HG02759 (cell line): ENCODE measurements around the gene CTSA.
A peak's percentile ranks its signal among the peaks of the same experiment; 100 is the strongest.
"Not testable (repeated sequence)": the region's sequence is repeated elsewhere in the genome, so short reads cannot be mapped to it uniquely, and the experiment has no call there.

Experiments used
- ATAC-seq: cut with Tn5 transposase; IDR thresholded peaks from one replicate; pipeline ENCODE4 v1.9.1; 2021; ENCODE audit warnings: mild to moderate bottlenecking, moderate library complexity; ENCODE audit not compliant: unreplicated experiment

The CTSA gene

DNA sequence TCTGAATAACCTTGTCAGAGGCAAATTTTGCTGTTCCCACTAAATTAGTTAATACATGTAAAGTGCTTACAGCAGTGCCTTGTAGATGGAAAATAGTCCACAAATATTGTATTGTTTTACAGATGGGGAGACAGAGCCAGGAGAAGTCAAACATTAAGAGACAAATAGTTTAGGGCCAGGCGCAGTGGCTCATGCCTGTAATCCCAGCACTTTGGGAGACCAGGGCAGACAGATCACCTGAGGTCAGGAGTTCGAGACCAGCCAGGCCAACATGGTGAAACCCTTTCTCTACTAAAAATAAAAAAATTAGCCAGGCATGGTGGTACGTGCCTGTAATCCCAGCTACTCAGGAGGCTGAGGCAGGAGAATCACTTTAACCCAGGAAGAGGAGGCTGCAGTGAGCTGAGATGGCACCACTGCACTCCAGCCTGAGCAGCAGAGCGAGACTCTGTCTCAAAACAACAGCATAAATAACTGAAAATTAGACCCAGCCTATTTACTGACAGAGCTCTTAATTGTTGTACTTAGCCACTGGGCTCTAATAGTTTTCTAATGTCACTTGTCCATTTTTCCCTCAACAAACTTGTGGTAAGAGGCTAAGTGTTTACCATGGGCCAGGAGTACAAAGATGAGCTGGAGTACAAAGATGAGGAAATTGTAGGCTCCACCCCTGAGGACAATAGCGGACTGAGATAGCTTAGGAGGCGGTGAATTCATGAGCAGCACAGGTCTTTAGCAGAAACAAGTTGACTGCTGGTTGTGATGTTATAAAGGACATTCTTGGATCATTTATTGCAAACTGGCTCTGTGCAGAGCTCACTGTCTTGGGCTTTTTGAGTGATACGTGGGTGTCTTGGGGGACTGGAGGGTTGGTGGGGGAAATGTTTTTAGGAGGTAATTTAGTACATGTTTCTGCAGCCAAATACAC is 27.3 kb upstream of the CTSA start:
- ATAC-seq, result no peak

GRCh38 chr20:45866454-45866853 is 24.7 kb upstream of the CTSA start:
- no peak for ATAC-seq

DNA sequence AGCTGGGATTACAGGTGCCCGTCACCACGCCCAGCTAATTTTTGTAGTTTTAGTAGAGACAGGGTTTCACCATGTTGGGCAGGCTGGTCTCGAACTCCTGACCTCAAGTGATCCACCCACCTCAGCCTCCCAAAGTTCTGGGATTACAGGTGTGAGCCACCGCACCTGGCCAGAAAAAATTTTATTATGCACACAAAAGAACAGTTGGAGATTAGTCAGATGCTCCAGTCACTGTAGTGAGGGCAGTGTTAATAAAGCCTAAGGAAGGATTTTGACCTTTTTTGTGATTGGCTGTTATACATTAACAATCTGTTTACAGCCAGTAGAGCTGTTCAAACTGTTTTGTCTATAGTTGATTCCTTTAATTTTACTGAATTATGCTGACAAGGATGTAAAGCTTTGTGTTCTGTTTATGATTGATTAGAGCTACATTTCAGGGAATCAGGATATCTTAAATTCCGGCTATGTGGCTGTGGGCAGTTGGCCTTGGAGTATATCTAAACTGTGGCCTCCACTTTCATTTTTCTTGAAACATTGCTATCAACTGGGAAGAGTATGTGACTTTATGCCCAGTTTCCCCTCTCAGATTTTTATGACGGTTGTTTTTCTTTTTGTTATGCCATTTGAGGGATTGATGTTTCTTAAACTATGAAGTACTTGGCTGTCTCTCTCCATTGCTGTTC is 23.9 kb upstream of the CTSA start:
- no peak for ATAC-seq

DNA sequence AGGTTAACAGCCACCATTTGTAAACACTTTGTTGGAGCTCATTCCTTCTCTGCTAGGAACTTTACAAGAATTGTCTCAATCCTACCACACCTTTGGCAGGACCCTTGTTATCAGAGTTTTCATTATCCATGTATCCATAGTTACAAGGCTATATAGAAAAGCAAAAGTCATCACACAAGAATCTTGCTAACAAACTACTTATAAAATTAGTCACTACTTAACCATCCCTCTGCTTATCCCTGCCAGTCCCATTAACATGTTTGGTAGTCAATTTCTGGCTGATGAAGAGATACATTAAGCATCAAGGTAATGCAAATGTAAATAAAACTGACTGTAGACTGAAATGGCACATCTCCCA is 23.3 kb upstream of the CTSA start:
- no peak for ATAC-seq

DNA sequence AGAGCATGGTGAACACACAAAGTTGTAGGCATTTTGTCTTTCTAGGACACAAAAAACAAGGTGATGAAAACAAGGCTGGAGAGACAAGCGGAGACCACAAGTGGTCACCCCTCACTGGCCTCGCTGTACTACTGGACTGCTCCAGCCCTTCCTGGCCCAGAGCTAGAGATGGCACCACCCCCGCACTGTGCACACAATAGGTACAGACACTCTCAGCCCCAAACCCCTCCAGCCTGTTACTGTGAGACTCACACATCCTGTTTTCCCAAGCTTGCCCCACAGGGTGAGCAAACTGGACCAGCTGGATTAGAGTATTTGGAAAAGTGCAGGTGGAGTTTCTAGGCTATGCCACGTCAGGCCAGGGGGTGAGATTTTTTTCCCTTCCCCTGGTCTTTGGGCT is 18.5 kb upstream of the CTSA start:
- ATAC-seq, result no peak

DNA sequence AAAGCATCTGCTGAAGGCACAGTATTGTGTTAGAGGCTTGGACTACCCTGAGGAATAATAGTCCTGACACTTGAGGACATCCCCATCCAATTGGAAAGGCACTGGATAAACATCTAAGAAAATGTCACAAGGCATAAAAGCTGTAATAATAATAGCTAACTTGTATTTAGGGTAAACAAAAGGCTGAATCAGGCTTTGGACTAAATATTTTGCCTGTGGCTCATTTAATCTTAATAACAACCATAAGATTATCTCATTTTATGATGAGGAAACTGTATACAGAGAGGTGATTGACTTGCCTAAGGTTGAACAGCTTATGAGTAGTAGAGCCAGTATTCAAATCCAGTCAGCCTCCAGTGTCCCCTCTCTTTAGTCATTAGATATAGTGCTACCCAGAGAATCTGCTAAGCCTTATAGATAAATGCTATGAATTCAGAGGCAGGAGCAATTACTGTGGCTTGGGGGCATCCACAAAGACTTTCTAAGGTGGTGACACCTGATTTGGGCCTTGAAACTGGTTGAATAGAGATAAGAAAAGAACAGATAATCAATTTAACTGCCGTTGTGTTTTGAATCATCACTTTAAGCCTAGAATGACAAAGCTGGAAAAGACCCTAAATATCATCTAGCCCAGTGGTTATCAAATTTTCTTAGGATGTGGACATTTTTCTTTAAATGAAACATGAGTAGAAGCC is 17.6 kb upstream of the CTSA start:
- ATAC-seq, result no peak

DNA sequence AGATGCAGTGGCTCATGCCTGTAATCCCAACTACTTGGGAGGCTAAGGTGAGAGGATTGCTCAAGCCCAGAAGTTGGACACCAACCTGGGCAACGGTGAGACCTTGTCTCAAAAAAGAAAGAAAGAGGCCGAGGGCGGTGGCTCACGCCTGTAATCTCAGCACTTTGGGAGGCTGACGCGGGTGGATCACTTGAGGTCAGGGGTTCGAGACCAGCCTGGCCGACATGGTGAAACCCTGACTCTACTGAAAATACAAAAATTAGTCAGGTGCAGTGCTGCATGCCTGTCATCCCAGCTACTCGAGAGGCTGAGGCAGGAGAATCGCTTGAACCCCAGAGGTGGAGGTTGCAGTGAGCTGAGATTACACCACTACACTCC is 17.0 kb upstream of the CTSA start:
- ATAC-seq, result not testable (repeated sequence)

DNA sequence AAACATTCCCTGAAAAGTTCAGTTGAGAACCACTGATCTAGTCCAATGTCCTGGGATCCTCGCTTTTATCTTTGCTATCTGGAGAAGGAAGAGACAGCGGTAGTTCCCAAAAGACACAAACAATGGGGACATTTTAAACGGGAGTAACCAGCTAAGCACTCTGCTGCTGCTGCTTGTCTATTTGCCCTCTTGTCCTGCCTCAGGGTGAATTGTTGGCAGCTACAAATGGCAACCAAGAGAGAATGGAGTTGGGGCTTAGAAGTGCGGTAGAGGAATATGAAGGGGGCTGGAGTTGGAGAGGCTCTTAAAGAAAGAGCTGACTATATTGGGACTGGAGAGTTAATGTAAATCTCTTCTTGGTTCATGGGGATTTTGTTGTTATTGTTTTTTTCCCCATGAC is 16.6 kb upstream of the CTSA start:
- ATAC-seq, result no peak

GRCh38 chr20:45878076-45878761 is 12.9 kb upstream of the CTSA start:
- no peak for ATAC-seq

GRCh38 chr20:45880988-45881788 is 9.9 kb upstream of the CTSA start, which contains the start of gene ZSWIM1:
Gene ZSWIM1 (plus strand): TSS chr20:45881227. CDS start chr20:45882593, 1,366 bp downstream.
- peak; percentile 98 for ATAC-seq

DNA sequence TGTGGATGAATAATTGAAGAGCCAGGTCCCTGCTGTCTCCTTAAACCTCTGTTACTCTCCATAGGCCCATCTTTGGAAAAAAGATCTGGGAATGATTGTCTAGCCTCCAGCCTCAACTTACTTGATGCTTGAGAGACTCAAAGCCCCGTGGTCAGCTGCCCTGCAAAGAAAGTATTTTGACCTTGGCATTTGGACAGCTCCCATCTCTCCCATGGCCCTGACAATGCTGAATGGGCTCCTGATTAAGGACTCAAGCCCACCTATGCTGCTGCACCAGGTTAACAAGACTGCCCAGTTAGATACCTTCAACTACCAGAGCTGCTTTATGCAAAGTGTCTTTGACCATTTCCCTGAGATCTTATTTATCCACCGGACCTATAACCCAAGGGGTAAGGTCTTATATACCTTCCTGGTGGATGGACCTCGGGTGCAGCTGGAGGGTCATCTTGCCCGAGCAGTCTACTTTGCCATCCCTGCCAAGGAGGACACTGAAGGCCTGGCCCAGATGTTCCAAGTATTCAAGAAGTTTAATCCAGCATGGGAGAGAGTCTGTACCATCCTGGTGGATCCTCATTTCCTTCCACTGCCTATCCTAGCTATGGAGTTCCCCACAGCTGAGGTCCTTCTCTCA is 8.6 kb upstream of the CTSA start:
- no peak for ATAC-seq

GRCh38 chr20:45883100-45883469 is 8.1 kb upstream of the CTSA start:
- no peak for ATAC-seq

DNA sequence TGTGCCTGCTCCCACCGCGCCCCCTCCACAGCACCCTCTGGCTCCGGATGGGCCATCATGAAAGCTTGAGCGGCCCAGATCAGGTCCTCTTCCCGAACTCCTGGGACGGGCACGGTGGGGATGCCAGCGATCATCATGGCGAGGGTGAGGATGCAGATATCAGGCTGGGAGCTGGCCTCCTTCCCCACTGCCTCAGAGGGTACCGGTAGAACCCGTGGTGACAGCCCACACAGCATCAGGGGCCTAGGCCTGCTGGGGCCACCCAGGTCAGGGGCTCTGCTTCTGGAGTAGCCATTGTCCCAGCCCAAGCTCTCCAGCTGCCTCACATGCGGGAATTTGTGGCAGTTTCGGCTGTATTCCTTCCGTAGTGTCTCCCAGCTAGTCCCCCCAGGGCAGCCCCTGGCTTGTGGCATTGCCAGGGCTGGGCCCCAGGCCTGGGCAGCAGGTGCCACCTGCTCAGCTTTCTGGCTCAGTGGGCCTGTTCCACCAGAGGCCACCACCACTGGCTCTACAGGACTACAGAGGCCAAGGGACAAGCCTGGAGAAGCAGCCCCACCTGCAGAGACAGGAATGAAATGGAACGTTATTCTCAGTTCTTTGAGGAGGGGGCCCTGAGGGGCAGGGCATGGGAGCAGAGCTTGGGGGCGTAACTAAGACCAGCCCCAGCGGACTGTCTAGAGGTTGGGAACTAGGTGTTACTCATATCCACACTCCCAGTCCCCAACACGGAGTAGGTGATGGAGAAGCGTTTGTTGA is 4.4 kb upstream of the CTSA start:
- no peak for ATAC-seq

GRCh38 chr20:45887346-45887715 is 3.8 kb upstream of the CTSA start, which contains the start of gene SPATA25:
Gene SPATA25 (minus strand): TSS chr20:45887622. CDS start chr20:45887590, 32 bp downstream.
- no peak for ATAC-seq

DNA sequence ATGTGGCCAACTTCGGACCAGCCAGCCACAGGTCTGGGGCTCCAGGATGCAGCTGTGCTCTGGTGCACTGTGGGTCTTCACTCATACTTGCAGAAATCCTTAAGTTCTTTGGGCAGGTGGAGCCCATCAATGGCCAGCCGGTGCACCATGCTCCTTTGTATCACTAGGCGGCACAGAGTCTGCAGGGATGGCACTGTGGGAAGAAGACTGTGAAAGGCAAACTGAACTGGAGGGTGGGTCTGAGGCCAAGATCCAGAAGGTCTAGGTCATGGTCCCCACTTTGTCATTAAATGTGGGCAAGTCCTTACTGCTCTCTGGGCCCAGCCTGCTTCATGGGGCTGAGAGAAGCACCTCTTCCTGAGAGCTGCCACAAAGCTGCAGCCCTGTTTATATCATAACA is 2.5 kb upstream of the CTSA start:
- ATAC-seq, result no peak

GRCh38 chr20:45890077-45890984 is 804 bp upstream of the CTSA start:
- peak; percentile 20 for ATAC-seq

GRCh38 chr20:45892049-45892825 is 1.1 kb downstream of the CTSA start:
- no peak for ATAC-seq
